ENCODE measurements around the gene FAM72A.
A peak's percentile ranks its signal among the peaks of the same experiment; 100 is the strongest.
"Not testable (repeated sequence)": the region's sequence is repeated elsewhere in the genome, so short reads cannot be mapped to it uniquely, and the experiment has no call there.

The FAM72A gene

GRCh38 chr1:206221585-206221984 is 18.9 kb upstream of the FAM72A start:
- not testable (repeated sequence) for ATAC-seq

DNA sequence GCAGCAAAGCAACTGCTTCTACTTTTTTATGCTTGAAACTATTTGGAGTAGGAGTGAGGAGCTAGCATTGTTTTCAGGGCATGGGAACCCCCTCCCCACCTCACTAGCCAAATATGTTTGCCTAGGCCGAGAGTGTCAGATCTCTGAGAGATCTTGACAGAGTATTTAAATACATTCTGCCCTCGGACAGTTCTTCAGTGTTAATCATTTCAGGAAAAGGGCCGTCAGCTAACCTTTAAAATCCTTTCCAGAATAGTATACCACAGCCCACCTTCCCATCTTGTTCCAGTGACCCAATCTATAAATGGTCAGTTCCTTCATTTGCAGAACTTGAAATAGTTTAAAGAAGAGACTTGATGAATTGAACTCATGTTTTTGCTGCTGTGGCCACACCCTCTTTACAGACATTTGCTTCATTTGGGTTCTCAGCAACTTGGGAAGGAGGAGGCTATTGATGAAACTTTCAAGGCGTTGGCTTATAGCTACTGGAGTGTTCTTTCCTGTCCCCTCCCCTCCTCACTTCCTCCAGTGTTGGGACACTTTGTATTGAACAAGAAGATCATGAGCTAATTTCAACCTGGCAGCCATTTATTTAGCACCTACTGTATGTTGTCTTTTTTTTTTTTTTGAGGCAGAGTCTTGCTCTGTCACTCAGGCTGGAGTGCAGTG is 17.8 kb upstream of the FAM72A start:
- H3K36me3 Mint-ChIP-seq; H3K27ac Mint-ChIP-seq; DNase-seq (ENCODE audit: low spot score in 2 of 2); H3K9me3 Mint-ChIP-seq; ATAC-seq; H3K4me3 Mint-ChIP-seq; H3K4me1 Mint-ChIP-seq: not testable (repeated sequence)

More at GRCh38 chr1:206221585-206221984, 18.9 kb upstream of the FAM72A start:
- not testable (repeated sequence) for H3K4me1 Mint-ChIP-seq; H3K27ac Mint-ChIP-seq; H3K36me3 Mint-ChIP-seq; DNase-seq (ENCODE audit: low spot score in 2 of 2); H3K9me3 Mint-ChIP-seq; H3K4me3 Mint-ChIP-seq

GRCh38 chr1:206219514-206220331 is 17.1 kb upstream of the FAM72A start:
- ATAC-seq; H3K27ac Mint-ChIP-seq; H3K9me3 Mint-ChIP-seq; H3K4me1 Mint-ChIP-seq; H3K4me3 Mint-ChIP-seq; DNase-seq (ENCODE audit: low spot score in 2 of 2); H3K36me3 Mint-ChIP-seq: not testable (repeated sequence)

DNA sequence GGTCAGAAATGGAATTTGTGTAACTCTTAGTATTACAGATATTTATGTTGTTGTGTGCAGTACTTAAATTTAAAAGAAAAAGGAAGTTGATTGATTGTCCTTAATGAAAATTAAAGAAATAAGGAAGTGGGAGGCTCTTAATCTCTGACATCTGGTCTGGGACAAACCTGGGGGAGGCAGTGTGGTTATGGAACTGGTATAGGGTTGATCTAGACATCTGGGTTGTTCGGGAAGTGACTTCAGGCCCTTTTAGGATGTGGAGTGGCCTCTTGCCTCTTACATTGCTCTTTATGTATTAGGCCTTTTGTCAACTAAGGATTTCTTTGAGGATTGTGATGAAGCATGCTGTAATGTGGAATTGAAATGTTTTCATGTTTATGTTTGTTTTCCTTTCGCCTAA is 16.1 kb upstream of the FAM72A start:
- ATAC-seq; H3K4me3 Mint-ChIP-seq; DNase-seq (ENCODE audit: low spot score in 2 of 2): not testable (repeated sequence)

DNA sequence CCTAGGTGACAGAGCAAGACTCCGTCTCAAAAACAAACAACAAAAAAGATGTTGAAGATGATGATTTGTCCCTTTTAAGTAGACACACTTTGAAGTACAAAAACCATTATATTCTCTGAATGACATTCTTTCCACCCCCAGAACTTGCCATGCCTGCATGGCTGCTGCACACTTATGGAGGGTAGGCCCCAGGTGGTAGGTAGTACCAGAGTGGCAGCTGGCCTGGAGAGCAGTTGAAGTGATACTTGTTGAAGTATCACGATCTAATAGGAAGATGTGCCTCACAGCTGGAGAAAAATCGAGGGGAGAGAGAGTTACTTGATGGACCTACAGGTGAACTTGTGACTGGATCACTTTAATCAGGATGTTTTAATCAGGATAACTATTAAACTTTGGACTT is 15.6 kb upstream of the FAM72A start:
- H3K9me3 Mint-ChIP-seq; DNase-seq (ENCODE audit: low spot score in 2 of 2); H3K4me1 Mint-ChIP-seq; H3K27ac Mint-ChIP-seq; H3K4me3 Mint-ChIP-seq; ATAC-seq; H3K36me3 Mint-ChIP-seq: not testable (repeated sequence)

More for the DNA sequence above, 16.1 kb upstream of the FAM72A start:
- not testable (repeated sequence) for H3K36me3 Mint-ChIP-seq, H3K27ac Mint-ChIP-seq, H3K9me3 Mint-ChIP-seq, H3K4me1 Mint-ChIP-seq

DNA sequence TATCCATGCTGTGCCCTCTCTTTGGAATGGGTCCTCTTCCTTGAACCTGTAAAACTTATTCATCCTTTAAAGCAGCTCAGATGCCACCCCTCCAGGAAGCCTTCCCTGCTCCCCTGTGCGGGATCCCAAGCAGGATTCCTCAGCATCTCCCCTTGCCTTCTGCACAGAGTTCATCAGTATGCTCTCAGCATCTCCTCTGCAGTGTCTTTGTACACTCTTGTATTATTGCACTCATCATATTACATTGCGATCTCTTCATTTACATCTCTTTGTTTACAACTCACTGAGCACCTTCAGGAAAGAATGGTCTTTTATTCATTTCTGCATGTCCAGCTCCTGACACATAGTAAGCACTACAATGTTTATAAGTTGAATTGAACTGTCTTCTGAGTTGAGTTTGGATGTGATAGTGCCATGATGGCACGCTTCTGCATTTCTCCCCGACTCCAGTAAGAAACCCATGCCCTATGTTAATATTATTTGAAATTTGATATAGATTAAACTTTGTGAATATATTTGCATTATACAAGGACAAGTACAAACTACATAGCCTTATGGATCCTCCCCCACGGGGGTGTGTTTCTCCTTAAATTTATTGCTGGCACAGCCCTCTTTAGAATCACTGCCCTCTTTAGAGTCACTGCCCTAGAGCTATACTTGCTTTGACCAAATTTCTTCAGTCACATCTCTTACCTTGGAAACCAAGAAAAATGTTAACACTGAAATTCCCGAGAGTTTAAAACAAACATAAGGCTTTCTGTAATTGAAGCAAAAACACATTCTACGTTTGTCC is 13.2 kb upstream of the FAM72A start:
- not testable (repeated sequence) for H3K9me3 Mint-ChIP-seq; DNase-seq (ENCODE audit: low spot score in 2 of 2); H3K27ac Mint-ChIP-seq; ATAC-seq; H3K36me3 Mint-ChIP-seq; H3K4me3 Mint-ChIP-seq; H3K4me1 Mint-ChIP-seq

- not testable (repeated sequence) for H3K9me3 Mint-ChIP-seq; DNase-seq (ENCODE audit: low spot score in 2 of 2); ATAC-seq; H3K4me1 Mint-ChIP-seq; H3K4me3 Mint-ChIP-seq; H3K27ac Mint-ChIP-seq; H3K36me3 Mint-ChIP-seq
These were observed 8.2 kb upstream of the FAM72A start for GRCh38 chr1:206210802-206211201.

DNA sequence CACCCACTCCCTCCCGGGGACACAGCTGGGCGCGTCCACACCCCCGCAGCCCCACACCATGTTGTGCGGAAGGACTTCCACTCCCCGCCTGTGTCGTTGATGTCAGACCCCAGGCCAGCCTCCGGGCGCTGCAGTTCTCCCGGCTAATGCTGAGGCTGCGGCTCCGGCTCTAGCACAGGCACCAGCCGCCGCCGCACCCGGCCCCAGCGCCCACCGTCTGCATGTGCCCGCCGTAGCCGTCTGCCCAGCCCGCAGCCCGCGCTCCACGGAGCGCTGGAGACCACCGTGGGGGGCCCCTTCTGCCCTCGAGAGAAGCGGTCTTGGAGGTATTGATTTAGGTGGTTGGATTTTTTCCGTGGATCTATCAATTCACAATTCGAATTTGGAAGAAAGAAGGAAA is 2.9 kb upstream of the FAM72A start:
- H3K27ac Mint-ChIP-seq; H3K9me3 Mint-ChIP-seq; ATAC-seq; DNase-seq (ENCODE audit: low spot score in 2 of 2); H3K36me3 Mint-ChIP-seq; H3K4me1 Mint-ChIP-seq: not testable (repeated sequence)
- peak overlapping the region; percentile 24 for H3K4me3 Mint-ChIP-seq

GRCh38 chr1:206204871-206205270 is 2.2 kb upstream of the FAM72A start:
- H3K27ac Mint-ChIP-seq, H3K4me1 Mint-ChIP-seq, H3K9me3 Mint-ChIP-seq, H3K36me3 Mint-ChIP-seq, ATAC-seq: not testable (repeated sequence)
- peak in 1 of 2 donors; percentile 54 for DNase-seq (ENCODE audit: low spot score in 2 of 2)
- peak overlapping the region; percentile 65 for H3K4me3 Mint-ChIP-seq

DNA sequence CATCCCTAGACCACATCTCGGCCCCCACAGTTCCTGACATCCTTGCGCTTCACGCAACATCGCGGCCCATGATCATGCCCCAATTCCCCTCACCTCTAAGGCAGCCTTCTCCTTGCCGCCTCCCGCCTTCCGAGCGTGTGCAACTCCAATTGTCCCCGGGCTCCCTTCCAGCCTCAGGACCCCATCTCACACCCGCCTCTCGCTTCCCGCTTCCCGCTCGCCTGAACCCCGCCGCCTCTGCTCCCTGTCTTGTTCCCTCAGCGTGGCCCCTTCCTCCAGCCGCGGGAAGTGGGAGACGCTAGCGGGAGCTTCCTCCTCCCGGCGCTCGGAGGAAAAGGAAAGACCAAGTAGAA is 1.5 kb upstream of the FAM72A start:
- not testable (repeated sequence) for ATAC-seq

DNA sequence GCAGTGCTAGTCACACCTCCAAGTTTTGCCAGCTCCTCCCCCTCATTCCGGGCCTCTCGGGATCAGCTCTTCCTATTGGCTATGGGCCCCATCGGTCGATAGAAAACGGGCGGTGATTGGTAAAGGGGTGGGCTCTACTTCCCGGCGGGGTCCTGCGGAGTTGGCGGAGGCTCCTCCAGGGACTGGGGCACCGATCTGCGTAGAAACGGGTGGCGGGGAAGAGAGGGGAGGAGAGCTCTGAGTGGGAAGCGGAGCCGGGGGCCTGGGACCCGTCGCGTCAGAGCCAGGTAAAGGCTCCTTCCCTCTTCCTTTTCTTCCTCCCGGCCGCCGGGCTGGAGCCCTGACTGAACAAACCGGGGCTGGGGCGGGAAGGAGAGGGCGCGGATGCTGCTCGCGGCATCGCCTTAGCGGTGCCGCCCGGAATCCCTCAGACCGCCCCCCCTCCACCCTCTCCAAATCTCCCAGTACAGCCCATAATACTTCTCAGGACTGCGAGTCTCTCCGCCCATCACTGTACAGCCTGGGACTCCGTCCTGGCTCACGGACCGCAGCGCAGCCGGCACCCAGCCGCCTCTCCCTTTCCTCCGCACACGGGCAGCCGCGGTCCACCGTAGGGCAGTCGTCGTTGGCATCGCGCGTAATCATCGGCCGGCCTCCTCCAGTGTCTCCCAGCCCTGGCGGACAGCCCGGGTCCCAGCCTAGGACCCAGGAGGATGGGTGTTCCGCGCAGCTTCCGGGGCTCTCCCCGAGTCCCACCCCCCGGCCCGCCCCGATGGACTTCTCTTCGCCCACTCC is 922 bp upstream of the FAM72A start, which contains the start of gene SRGAP2:
Gene SRGAP2, plus strand, starts transcription at position 178 of the 795 bp plus-strand sequence. CDS start 2,430 bp downstream, outside the sequence.
- peak; percentile 11 for ATAC-seq
- H3K36me3 Mint-ChIP-seq, H3K9me3 Mint-ChIP-seq: not testable (repeated sequence)

More for the DNA sequence above, 1.5 kb upstream of the FAM72A start:
- H3K36me3 Mint-ChIP-seq, H3K4me1 Mint-ChIP-seq, H3K27ac Mint-ChIP-seq, H3K9me3 Mint-ChIP-seq: not testable (repeated sequence)
- H3K4me3 Mint-ChIP-seq, result peak overlapping the region; percentile 65
- peak in 1 of 2 donors; percentile 55 for DNase-seq (ENCODE audit: low spot score in 2 of 2)

DNA sequence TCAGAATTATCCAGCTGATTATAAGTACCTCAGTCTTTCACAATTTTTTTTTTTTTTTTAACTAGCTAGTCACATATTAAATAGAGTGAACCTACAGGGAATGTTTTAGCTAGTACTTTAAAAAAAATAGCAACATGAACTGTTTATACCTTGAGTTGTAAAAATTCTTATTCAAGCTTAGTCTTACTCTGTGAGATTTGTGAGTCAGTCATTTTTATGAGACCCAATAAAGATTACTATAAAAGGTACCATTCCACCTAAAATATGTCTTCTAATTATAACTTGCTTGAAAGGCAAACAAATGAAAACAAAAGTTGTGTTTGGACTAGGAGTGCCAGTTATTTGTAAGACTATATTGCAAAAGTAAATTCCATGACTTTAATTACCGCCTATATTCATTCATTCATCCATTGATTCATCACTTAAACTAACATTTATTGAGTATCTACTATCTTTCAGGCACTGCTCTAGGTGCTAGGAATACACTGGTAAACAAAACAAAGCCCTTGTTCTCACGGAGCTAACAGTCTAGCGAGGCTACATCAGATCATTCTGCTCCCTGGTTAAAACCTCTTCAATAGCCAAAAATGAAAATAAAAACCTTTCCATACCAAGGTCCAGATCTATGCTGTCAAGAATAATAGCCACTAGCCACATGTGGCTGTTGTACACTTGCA is 5.8 kb downstream of the FAM72A start:
- H3K9me3 Mint-ChIP-seq; DNase-seq (ENCODE audit: low spot score in 2 of 2); H3K4me1 Mint-ChIP-seq; H3K27ac Mint-ChIP-seq; H3K4me3 Mint-ChIP-seq; H3K36me3 Mint-ChIP-seq; ATAC-seq: not testable (repeated sequence)

More for the DNA sequence above, 922 bp upstream of the FAM72A start, which contains the start of gene SRGAP2:
- DNase-seq (ENCODE audit: low spot score in 2 of 2), result peak; percentile 34 to 88
- H3K4me3 Mint-ChIP-seq, result peak within 1 kb of the TSS; percentile 65
- not testable (repeated sequence) for H3K4me1 Mint-ChIP-seq
- H3K27ac Mint-ChIP-seq, result peak within 1 kb of the TSS; percentile 24

DNA sequence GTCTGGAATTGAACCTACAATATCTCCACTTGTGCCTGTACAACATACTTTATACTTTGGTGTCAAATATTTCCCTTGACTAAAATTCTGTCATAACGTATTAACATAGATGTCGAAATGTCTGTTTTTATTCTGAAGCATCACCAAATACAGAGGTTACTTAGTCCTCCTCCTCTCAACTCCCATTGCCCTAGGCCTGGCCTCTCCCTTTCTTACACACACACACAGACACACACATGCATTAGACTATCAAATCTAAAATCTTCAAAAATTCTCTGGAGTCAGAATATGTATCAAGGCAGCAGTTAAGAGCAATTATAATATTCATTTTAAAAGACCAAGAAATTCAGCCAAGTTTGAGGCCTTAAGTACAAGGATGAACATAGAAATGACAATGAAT is 7.5 kb downstream of the FAM72A start:
- not testable (repeated sequence) for ATAC-seq; DNase-seq (ENCODE audit: low spot score in 2 of 2); H3K4me1 Mint-ChIP-seq; H3K9me3 Mint-ChIP-seq; H3K36me3 Mint-ChIP-seq; H3K4me3 Mint-ChIP-seq; H3K27ac Mint-ChIP-seq

- not testable (repeated sequence) for H3K9me3 Mint-ChIP-seq; H3K36me3 Mint-ChIP-seq; H3K4me1 Mint-ChIP-seq; DNase-seq (ENCODE audit: low spot score in 2 of 2); ATAC-seq; H3K4me3 Mint-ChIP-seq; H3K27ac Mint-ChIP-seq
These were observed 15.8 kb downstream of the FAM72A start for GRCh38 chr1:206186826-206187225.

Measured in stimulated activated effector memory CD8-positive, alpha-beta T cell treated with anti-CD3 and anti-CD28 coated beads, Interleukin-12 subunit alpha, Interleukin-12 subunit beta, amount 100 ng/mL, for 72 hours (primary cell).